ENCODE measurements around the gene C13orf46.

- no peak for TF ChIP-seq ATF3 (IDR thresholded peaks at IDR 0.05)
- no peak for TF ChIP-seq CTCF (IDR thresholded peaks at IDR 0.05; ENCODE audit: low read depth, low read length, missing input control)
- TF ChIP-seq YY1 (IDR thresholded peaks at IDR 0.05) = no peak
- TF ChIP-seq SP1 (IDR thresholded peaks at IDR 0.05) = no peak
- no peak for TF ChIP-seq MAX (IDR thresholded peaks at IDR 0.05)
- TF ChIP-seq RXRA (IDR thresholded peaks at IDR 0.05) = no peak
- TF ChIP-seq TAF1 (conservative IDR thresholded peaks at IDR 0.05) = no peak
Observed at GRCh38 chr13:113992276-113993005, 18.6 kb upstream of the C13orf46 start.
